Activated CD8-positive, alpha-beta memory T cell treated with anti-CD3 and anti-CD28 coated beads, Interleukin-2, amount 50 U/mL, for 1 hour (primary cell): ENCODE results near the gene TSSC4.

Experiments used
- DNase-seq: peaks from one replicate; pipeline ENCODE4 v3.0.0-alpha.2; 2020; ENCODE audit errors: extremely low read depth

Gene TSSC4

GRCh38 chr11:2400762-2401435 is 349 bp downstream of the TSSC4 start:
- DNase-seq = no peak

GRCh38 chr11:2401436-2401984 is 960 bp downstream of the TSSC4 start:
- DNase-seq = no peak

GRCh38 chr11:2402106-2402505 is 1.6 kb downstream of the TSSC4 start:
- DNase-seq = no peak

- no peak for DNase-seq
Measured at GRCh38 chr11:2402890-2403645, 2.5 kb downstream of the TSSC4 start.

GRCh38 chr11:2404735-2405196 is 4.2 kb downstream of the TSSC4 start:
- no peak for DNase-seq

GRCh38 chr11:2406451-2406850 is 5.9 kb downstream of the TSSC4 start:
- no peak for DNase-seq

- DNase-seq = no peak
Measured at GRCh38 chr11:2406878-2407410, 6.4 kb downstream of the TSSC4 start.

- no peak for DNase-seq
Measured at GRCh38 chr11:2408671-2409070, 8.1 kb downstream of the TSSC4 start.

- DNase-seq = no peak
Measured at GRCh38 chr11:2409126-2409525, 8.6 kb downstream of the TSSC4 start.

GRCh38 chr11:2409611-2410468 is 9.3 kb downstream of the TSSC4 start:
- no peak for DNase-seq

- DNase-seq = no peak
Measured at GRCh38 chr11:2410616-2411015, 10.1 kb downstream of the TSSC4 start.

- DNase-seq = no peak
Measured at GRCh38 chr11:2411446-2412305, 11.1 kb downstream of the TSSC4 start.

- no peak for DNase-seq
Measured at GRCh38 chr11:2412323-2412722, 11.8 kb downstream of the TSSC4 start.

- no peak for DNase-seq
Measured at GRCh38 chr11:2413742-2414579, 13.4 kb downstream of the TSSC4 start.

- DNase-seq = no peak
Measured at GRCh38 chr11:2414616-2415015, 14.1 kb downstream of the TSSC4 start.

GRCh38 chr11:2415171-2415570 is 14.6 kb downstream of the TSSC4 start:
- DNase-seq = no peak

GRCh38 chr11:2415601-2416380 is 15.2 kb downstream of the TSSC4 start:
- no peak for DNase-seq

GRCh38 chr11:2416765-2417164 is 16.2 kb downstream of the TSSC4 start:
- DNase-seq = no peak
